ENCODE measurements around the gene VWA2. TPM values are rescaled to one million over a fixed set of nuclear protein-coding genes. Genes with fewer than 3 reads are reported as not detected.

VWA2 gene
- total and polyA plus RNA-seq, 2 of the 4 experiments (the other 2 are of a cell fraction): not detected

DNA sequence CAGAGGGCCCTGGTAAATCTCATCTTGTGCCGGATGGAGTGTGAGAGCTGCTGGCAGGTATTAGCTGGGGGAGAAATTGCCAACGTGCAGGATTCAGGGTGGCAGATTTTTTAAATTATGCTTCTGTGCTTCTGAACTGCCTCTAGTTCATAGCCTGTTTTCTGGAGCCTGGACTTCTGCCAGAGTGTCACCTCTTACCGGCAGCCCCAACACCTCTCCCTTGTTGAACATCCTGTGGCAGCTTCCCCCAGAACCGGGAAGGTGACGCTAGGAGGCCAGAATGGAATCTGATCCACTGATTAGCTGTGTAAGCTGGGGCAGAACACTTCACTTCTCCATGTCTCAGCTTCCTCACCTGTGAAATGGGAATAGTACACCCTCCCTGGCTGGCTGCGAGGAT is 5.1 kb downstream of the VWA2 start:
- no peak overlapping the region for H2AFZ ChIP-seq (replicated peaks; ENCODE audit: low read length, poor library complexity)
- WGBS, 2 experiments (ENCODE audit: extremely low coverage in 2 of 2, insufficient read length in 1 of 2): no CpG with 5 or more reads among the region's 6 CpGs
- peaks cover 2% of the 10 kb centered on the region; the same call in 1 of the 2 replicates for H3K9me3 ChIP-seq (ENCODE audit: control insufficient read depth, insufficient read depth, low read length)
- no peak overlapping the region for H4K91ac ChIP-seq (ENCODE audit: insufficient read depth, low read depth, low read length)
- H3K27me3 ChIP-seq (ENCODE audit: control insufficient read depth, insufficient read depth, low read length): peaks cover 63% of the 10 kb centered on the region
- intact Hi-C loops (cut with micrococcal nuclease) (no loop called here), dilution Hi-C loops (cut with HindIII; ENCODE audit: low sequenced_read_pairs, unreplicated experiment) (no loop called here), in situ Hi-C loops (cut with MboI; ENCODE audit: low sequenced_read_pairs) (no loop called here)
- no peaks in the 10 kb centered on the region for H4K20me1 ChIP-seq (ENCODE audit: insufficient read depth, low read length)
- no TSS peak for BruUV-seq (replicated peaks)
- H3K27ac ChIP-seq (ENCODE audit: insufficient read depth, low read length): no peak overlapping the region
- no peak overlapping the region for H2BK20ac ChIP-seq (ENCODE audit: low read depth, low read length)
- H3K36me3 ChIP-seq (ENCODE audit: control insufficient read depth, insufficient read depth, low read length): no peaks in the 10 kb centered on the region
- ATAC-seq (ENCODE audit: low read depth) (no peak), DNase-seq (no peak)
- H3K79me1 ChIP-seq (ENCODE audit: low read depth in 1 of 2, low read length in 2 of 2): no peaks in the 10 kb centered on the region
- no peak overlapping the region for H3K4ac ChIP-seq (ENCODE audit: low read depth, low read length)
- H2BK5ac ChIP-seq (ENCODE audit: low read depth, low read length, poor library complexity, severe bottlenecking): no peak overlapping the region
- CTCF ChIA-PET: no interaction called here
- no peak overlapping the region for H3K4me2 ChIP-seq (ENCODE audit: low read depth, low read length)
- no peak overlapping the region for H2AK5ac ChIP-seq (ENCODE audit: low read depth, low read length)
- no peak overlapping the region for H2BK120ac ChIP-seq (ENCODE audit: low read depth, low read length)
- no peak overlapping the region for H3K23ac ChIP-seq (ENCODE audit: low read depth, low read length)
- H3K9me1 ChIP-seq (ENCODE audit: insufficient read depth, low read length): no peaks in the 10 kb centered on the region
- no peaks in the 10 kb centered on the region for H3K4me1 ChIP-seq (ENCODE audit: control insufficient read depth, insufficient read depth, low read length)
- H3K14ac ChIP-seq (replicated peaks; ENCODE audit: low read depth, low read length): no peak overlapping the region
- H2AK9ac ChIP-seq (replicated peaks; ENCODE audit: low read depth, low read length, poor library complexity): no peak overlapping the region
- H2BK15ac ChIP-seq (ENCODE audit: low read depth, low read length): no peak overlapping the region
- H3K56ac ChIP-seq (ENCODE audit: extremely low read depth, insufficient read depth, low read length): no peak overlapping the region
- H3K18ac ChIP-seq (ENCODE audit: low read depth, low read length): no peak overlapping the region
- POLR2A ChIA-PET (ENCODE audit: unreplicated experiment): no interaction called here
- no peak overlapping the region for H3K9ac ChIP-seq (ENCODE audit: low read depth, low read length)
- no peak overlapping the region for H4K5ac ChIP-seq (ENCODE audit: low read depth, low read length)
- no peak overlapping the region for H4K8ac ChIP-seq (ENCODE audit: low read depth in 2 of 2, low read length in 2 of 2)
- no peak overlapping the region for H3K4me3 ChIP-seq (ENCODE audit: insufficient read depth, low read depth, low read length)
- TF ChIP-seq POLR2A (IDR thresholded peaks at IDR 0.05; ENCODE audit: low read depth, low read length) (no peak), MAFK (IDR thresholded peaks at IDR 0.05; ENCODE audit: low read depth, low read length) (no peak), FOS (IDR thresholded peaks at IDR 0.05; ENCODE audit: low read depth, low read length) (no peak), SMC3 (IDR thresholded peaks at IDR 0.05; ENCODE audit: low read depth, low read length) (no peak), MXI1 (IDR thresholded peaks at IDR 0.05; ENCODE audit: borderline replicate concordance, low read depth, low read length) (no peak), BHLHE40 (IDR thresholded peaks at IDR 0.05; ENCODE audit: low read depth, low read length) (no peak)
- TF ChIP-seq, protein P1, sequence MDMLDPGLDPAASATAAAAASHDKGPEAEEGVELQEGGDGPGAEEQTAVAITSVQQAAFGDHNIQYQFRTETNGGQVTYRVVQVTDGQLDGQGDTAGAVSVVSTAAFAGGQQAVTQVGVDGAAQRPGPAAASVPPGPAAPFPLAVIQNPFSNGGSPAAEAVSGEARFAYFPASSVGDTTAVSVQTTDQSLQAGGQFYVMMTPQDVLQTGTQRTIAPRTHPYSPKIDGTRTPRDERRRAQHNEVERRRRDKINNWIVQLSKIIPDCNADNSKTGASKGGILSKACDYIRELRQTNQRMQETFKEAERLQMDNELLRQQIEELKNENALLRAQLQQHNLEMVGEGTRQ (IDR thresholded peaks at IDR 0.05; ENCODE audit: low read depth, low read length): no peak
